Neutrophil (primary cell): ENCODE measurements around the gene GNG14.

Experiments used
- H3K27ac ChIP-seq: fragments of 200-600 bp; sonication (generic); 2 replicates; pipeline ENCODE4 v1.5.1; 2016; ENCODE audit warnings: mild to moderate bottlenecking, moderate library complexity
- H3K27me3 ChIP-seq: fragments of 200-600 bp; sonication (generic); 2 replicates; pipeline ENCODE4 v1.6.0; 2016; ENCODE audit warnings: mild to moderate bottlenecking
- H3K36me3 ChIP-seq: fragments of 200-600 bp; sonication (generic); 2 replicates; pipeline ENCODE4 v1.5.1; 2017
- H3K4me1 ChIP-seq, 2 experiments: fragments of 200-600 bp in 1 of 2; sonication (generic) in 1 of 2; 1 replicate in 1 of 2; 2 replicates in 1 of 2; pipeline versions ENCODE4 v1.5.1 to v1.6.1; 2013 to 2016; ENCODE audit warnings: low read depth in 1 of 2, low read length in 1 of 2, mild to moderate bottlenecking in 1 of 2, moderate library complexity in 1 of 2; ENCODE audit not compliant: control insufficient read depth in 1 of 2, insufficient read depth in 1 of 2
- H3K4me3 ChIP-seq, 2 experiments: fragments of 200-600 bp in 1 of 2; sonication (generic) in 1 of 2; 1 replicate in 1 of 2; 2 replicates in 1 of 2; pipeline ENCODE4 v1.5.1; 2013 to 2016; ENCODE audit warnings: low read depth in 1 of 2, low read length in 1 of 2, mild to moderate bottlenecking in 1 of 2, moderate library complexity in 1 of 2
- H3K9me3 ChIP-seq: fragments of 200-600 bp; sonication (generic); 2 replicates; pipeline ENCODE4 v1.5.1; 2016
- CTCF ChIP-seq: fragments of 200-600 bp; sonication (generic); IDR thresholded peaks from 2 replicates; pipeline ENCODE4 v1.5.1; 2016; ENCODE audit warnings: antibody characterized with exemption

GNG14 gene

GRCh38 chr19:12664406-12665280 lies 23.2 kb upstream of the GNG14 start:
- Histone ChIP-seq H3K4me1 (peaks cover 45 to 52% of the 10 kb centered on the region in 2 experiments), H3K27ac (peak overlapping the region; percentile 94), H3K36me3 (peaks cover 54% of the 10 kb centered on the region), H3K4me3 (peak overlapping the region; percentile 91 to 92), H3K9me3 (no peaks in the 10 kb centered on the region), H3K27me3 (no peaks in the 10 kb centered on the region)
- no peak for TF ChIP-seq CTCF

GRCh38 chr19:12665281-12665573 lies 22.6 kb upstream of the GNG14 start:
- Histone ChIP-seq H3K27me3 (no peaks in the 10 kb centered on the region), H3K36me3 (peaks cover 48% of the 10 kb centered on the region), H3K4me3 (peak overlapping the region; percentile 91 to 92), H3K9me3 (no peaks in the 10 kb centered on the region), H3K27ac (peak overlapping the region; percentile 94), H3K4me1 (peaks cover 50 to 57% of the 10 kb centered on the region in 2 experiments)
- TF ChIP-seq CTCF, result peak; percentile 30

DNA sequence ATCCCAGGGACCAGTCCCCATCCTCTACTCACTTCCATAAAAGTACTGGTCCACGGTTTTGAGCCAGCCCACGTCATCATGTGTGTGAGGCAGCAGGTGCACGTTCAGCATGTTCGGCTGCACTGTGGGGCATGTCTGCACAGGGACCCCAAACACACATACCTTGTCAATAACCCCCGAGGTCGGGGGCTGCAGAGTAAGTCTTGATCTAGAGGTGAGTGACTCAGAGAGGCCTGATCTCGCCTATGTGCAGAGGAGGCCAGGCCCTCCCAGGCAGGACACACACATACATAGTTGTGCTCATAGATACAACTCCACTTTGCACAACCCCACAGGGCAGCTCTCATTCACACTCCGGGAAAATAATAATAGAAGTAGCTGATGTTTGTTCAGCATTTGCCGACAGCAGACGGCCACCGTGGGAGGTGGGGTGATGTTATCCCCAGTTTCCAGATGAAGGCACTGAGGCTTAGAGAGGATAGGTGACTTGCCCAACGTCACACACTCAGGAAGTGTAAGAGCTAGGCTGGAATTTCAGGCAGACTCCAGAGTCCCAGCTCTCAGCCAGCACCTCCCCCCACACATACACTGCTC lies 22.0 kb upstream of the GNG14 start:
- no peaks in the 10 kb centered on the region for H3K27me3 ChIP-seq
- TF ChIP-seq CTCF, result no peak
- H3K4me3 ChIP-seq, result peak overlapping the region; percentile 91 to 92
- peaks cover 43% of the 10 kb centered on the region for H3K36me3 ChIP-seq
- peak overlapping the region; percentile 94 for H3K27ac ChIP-seq
- H3K9me3 ChIP-seq, result no peaks in the 10 kb centered on the region
- peaks cover 55 to 62% of the 10 kb centered on the region in 2 experiments for H3K4me1 ChIP-seq

DNA sequence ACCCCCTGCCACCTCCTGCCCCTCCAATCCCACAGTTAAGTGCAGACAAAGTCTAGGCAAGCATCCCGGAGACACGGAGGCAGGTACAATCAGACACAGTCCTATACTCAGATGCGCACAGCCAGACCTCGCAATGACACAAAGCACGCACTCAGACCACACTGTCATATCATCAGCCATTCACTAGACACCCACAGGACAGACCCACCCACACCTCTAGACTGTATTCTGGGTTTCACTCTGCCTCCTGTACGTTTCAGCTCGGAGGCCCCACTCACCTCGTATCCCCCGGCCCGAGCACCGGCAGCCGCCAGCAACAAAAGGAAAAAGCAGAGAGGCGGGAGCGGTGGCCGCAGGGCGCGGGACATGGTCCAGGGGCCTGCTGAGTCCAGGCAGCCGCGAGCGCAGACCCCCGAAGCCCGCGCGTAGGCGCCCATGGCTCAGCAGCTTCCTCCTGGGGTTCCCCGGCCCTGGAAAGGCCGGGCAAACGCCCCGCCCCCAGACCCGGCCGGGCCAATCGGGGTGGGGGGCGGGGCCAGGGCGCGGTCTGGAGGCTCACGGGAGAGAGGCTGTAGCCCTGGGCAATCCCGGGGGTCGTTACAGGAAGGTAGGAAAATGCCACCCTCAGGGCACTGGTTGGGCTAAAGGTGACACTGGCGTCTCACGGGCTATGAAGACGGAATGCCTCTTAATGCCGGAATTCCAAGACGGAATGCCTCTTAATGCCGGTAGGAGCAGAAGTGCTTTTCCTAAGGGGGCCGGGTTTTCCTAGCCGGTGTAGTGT lies 21.3 kb upstream of the GNG14 start, which contains the start of the genes MAN2B1 and WDR83:
MAN2B1 (minus strand) TSS at position 478 of the 784 bp plus-strand sequence; CDS start at position 437, 41 bp downstream.
WDR83 (plus strand) TSS at position 543 of the 784 bp plus-strand sequence. CDS start 2,984 bp downstream, outside the sequence.
- H3K4me1 ChIP-seq, result peaks cover 55 to 63% of the 10 kb centered on the region in 2 experiments
- H3K36me3 ChIP-seq, result peaks cover 36% of the 10 kb centered on the region
- TF ChIP-seq CTCF, result peak; percentile 9

GRCh38 chr19:12667731-12668302 lies 20.0 kb upstream of the GNG14 start:
- Histone ChIP-seq H3K27me3 (no peaks in the 10 kb centered on the region), H3K9me3 (no peaks in the 10 kb centered on the region), H3K4me1 (peaks cover 55 to 63% of the 10 kb centered on the region in 2 experiments), H3K4me3 (peak overlapping the region in 1 of 2 experiments; percentile 85), H3K27ac (no peak overlapping the region), H3K36me3 (peaks cover 34% of the 10 kb centered on the region)
- no peak for TF ChIP-seq CTCF

More for the DNA sequence above, 21.3 kb upstream of the GNG14 start, which contains the start of the genes MAN2B1 and WDR83:
- Histone ChIP-seq H3K27ac (peak within 1 kb of the TSS; percentile 94), H3K27me3 (no peaks in the 10 kb centered on the region), H3K9me3 (no peaks in the 10 kb centered on the region), H3K4me3 (peak within 1 kb of the TSS; percentile 91 to 92)
